ENCODE results near the gene SLAMF9.

The SLAMF9 gene
- long read RNA-seq, donor 1 = 0 reads
- long read RNA-seq, donor 2 = 0 reads
- long read RNA-seq, donor 3 = 0 reads
- long read RNA-seq, donor 4 = 0 reads
- long read RNA-seq, donor 5 = 0 reads
- long read RNA-seq, donor 6 = 0 reads
- long read RNA-seq, donor 7 = 0 reads
- long read RNA-seq, donor 8 = 0 reads

- DNase-seq = no peak
These were observed at the start of gene SLAMF9 for GRCh38 chr1:159953536-159954515. SLAMF9 (minus strand) TSS chr1:159954237; CDS start chr1:159954137, 100 bp downstream.

GRCh38 chr1:160001440-160001839, 47.4 kb upstream of the SLAMF9 start:
- no peak for DNase-seq

- DNase-seq = no peak
These were observed 45.2 kb upstream of the SLAMF9 start for GRCh38 chr1:159999204-159999603.

- DNase-seq = no peak
These were observed 42.6 kb upstream of the SLAMF9 start for GRCh38 chr1:159996653-159997052.

GRCh38 chr1:159994896-159995295, 40.9 kb upstream of the SLAMF9 start:
- DNase-seq = no peak

- DNase-seq = no peak
These were observed 39.9 kb upstream of the SLAMF9 start for GRCh38 chr1:159993911-159994310.

GRCh38 chr1:159992161-159992560, 38.1 kb upstream of the SLAMF9 start:
- no peak for DNase-seq

- DNase-seq = no peak
These were observed 37.5 kb upstream of the SLAMF9 start for GRCh38 chr1:159991513-159991912.

GRCh38 chr1:159990005-159990404, 36.0 kb upstream of the SLAMF9 start:
- DNase-seq = no peak

- DNase-seq = no peak
These were observed 35.5 kb upstream of the SLAMF9 start for GRCh38 chr1:159989581-159989980.

GRCh38 chr1:159988006-159988405, 34.0 kb upstream of the SLAMF9 start:
- no peak for DNase-seq

GRCh38 chr1:159987186-159987585, 33.1 kb upstream of the SLAMF9 start:
- DNase-seq = no peak

- no peak for DNase-seq
These were observed 32.5 kb upstream of the SLAMF9 start for GRCh38 chr1:159986531-159986930.

GRCh38 chr1:159986093-159986492, 32.1 kb upstream of the SLAMF9 start:
- no peak for DNase-seq

- DNase-seq = no peak
These were observed 31.4 kb upstream of the SLAMF9 start for GRCh38 chr1:159985473-159985872.

GRCh38 chr1:159983681-159984080, 29.6 kb upstream of the SLAMF9 start:
- DNase-seq = no peak

- no peak for DNase-seq
These were observed 28.2 kb upstream of the SLAMF9 start for GRCh38 chr1:159982280-159982679.

GRCh38 chr1:159981351-159982055, 27.5 kb upstream of the SLAMF9 start:
- DNase-seq = no peak

- DNase-seq = no peak
These were observed 26.7 kb upstream of the SLAMF9 start for GRCh38 chr1:159980786-159981185.

- no peak for DNase-seq
These were observed 26.0 kb upstream of the SLAMF9 start for GRCh38 chr1:159980076-159980475.

- no peak for DNase-seq
These were observed 25.2 kb upstream of the SLAMF9 start for GRCh38 chr1:159979257-159979656.

- DNase-seq = no peak
These were observed 24.0 kb upstream of the SLAMF9 start for GRCh38 chr1:159978107-159978398.

GRCh38 chr1:159977364-159978106, 23.5 kb upstream of the SLAMF9 start:
- no peak for DNase-seq
